Fibroblast of lung (primary cell): Measurements from ENCODE around the gene TUBA1B.

ENCODE experiments used
- CTCF ChIP-seq, 2 donors: IDR thresholded peaks in 1 of 2; conservative IDR thresholded peaks in 1 of 2; 1 replicate in 1 of 2; 2 replicates in 1 of 2; pipeline ENCODE4 v1.5.1; 2011 to 2012; ENCODE audit warnings: low read length in 2 of 2, control low read depth in 1 of 2, inconsistent platforms in 1 of 2, low read depth in 1 of 2, mild to moderate bottlenecking in 1 of 2
- EZH2 ChIP-seq: IDR thresholded peaks from 2 replicates; pipeline ENCODE4 v1.5.1; 2012; ENCODE audit warnings: low read length, control low read depth, mild to moderate bottlenecking; ENCODE audit errors: missing control alignments

GRCh38 chr12:49100380-49100779 is 30.8 kb downstream of the TUBA1B start:
- TF ChIP-seq CTCF (conservative IDR thresholded peaks at IDR 0.05 in 1 of 2, IDR thresholded peaks at IDR 0.05 in 1 of 2; ENCODE audit: low read depth in 1 of 2, low read length in 2 of 2) (no peak), EZH2 (no peak)
